HepG2 (cell line): ENCODE data around the gene ZNF839. TPM values are rescaled to one million over a fixed set of nuclear protein-coding genes. Genes with fewer than 3 reads are reported as not detected.

Experiments
- ARHGAP35 ChIP-seq: sonication (generic); formaldehyde crosslinking; IDR thresholded peaks from 2 replicates; pipeline ENCODE4 v1.9.0; 2022; ENCODE audit warnings: mild to moderate bottlenecking, inconsistent platforms, moderate library complexity, missing genetic modification reagents, borderline replicate concordance
- DPF2 ChIP-seq: sonication (generic); formaldehyde crosslinking; IDR thresholded peaks from 2 replicates; pipeline ENCODE4 v1.4.0; 2020; ENCODE audit warnings: mild to moderate bottlenecking, low read depth, missing genetic modification reagents, borderline replicate concordance
- IRF2 ChIP-seq: IDR thresholded peaks from 2 replicates; pipeline ENCODE4 v1.6.1; 2018; ENCODE audit warnings: missing genetic modification reagents, missing compliant biosample characterization
- KAT8 ChIP-seq: IDR thresholded peaks from 2 replicates; pipeline ENCODE4 v1.6.1; 2016; ENCODE audit warnings: missing genetic modification reagents, missing compliant biosample characterization
- KDM5B ChIP-seq: sonication (generic); formaldehyde crosslinking; IDR thresholded peaks from 2 replicates; pipeline ENCODE4 v1.4.0; 2020; ENCODE audit warnings: missing genetic modification reagents, mild to moderate bottlenecking, borderline replicate concordance
- MIXL1 ChIP-seq: IDR thresholded peaks from 2 replicates; pipeline ENCODE4 v1.6.1; 2016
- NR2F1 ChIP-seq, 2 experiments: fragments of 450-650 bp in 1 of 2; formaldehyde crosslinking in 1 of 2; IDR thresholded peaks; 2 replicates each; pipeline versions ENCODE4 v1.5.0 to v1.6.1; 2016 to 2020; ENCODE audit warnings: mild to moderate bottlenecking in 1 of 2, missing compliant biosample characterization in 1 of 2, missing genetic modification reagents in 1 of 2, moderate library complexity in 1 of 2
- PHF8 ChIP-seq: sonication (generic); formaldehyde crosslinking; IDR thresholded peaks from 2 replicates; pipeline ENCODE4 v1.5.0; 2020; ENCODE audit warnings: missing genetic modification reagents
- TAF1 ChIP-seq: sonication (generic); formaldehyde crosslinking; IDR thresholded peaks from 2 replicates; pipeline ENCODE4 v1.4.0; 2020; ENCODE audit warnings: missing genetic modification reagents
- TP53 ChIP-seq: sonication (generic); formaldehyde crosslinking; conservative IDR thresholded peaks from 2 replicates; pipeline ENCODE4 v1.4.0; 2020; ENCODE audit warnings: missing genetic modification reagents
- ZNF232 ChIP-seq: sonication (generic); formaldehyde crosslinking; IDR thresholded peaks from 2 replicates; pipeline ENCODE4 v1.4.0; 2020; ENCODE audit warnings: missing genetic modification reagents, borderline replicate concordance
- ZNF253 ChIP-seq: sonication (generic); formaldehyde crosslinking; IDR thresholded peaks from 2 replicates; pipeline ENCODE4 v1.8.0; 2022; ENCODE audit warnings: mild to moderate bottlenecking, missing genetic modification reagents, borderline replicate concordance
- ZNF30 ChIP-seq: sonication (generic); formaldehyde crosslinking; IDR thresholded peaks from 2 replicates; pipeline ENCODE4 v1.5.0; 2020; ENCODE audit warnings: mild to moderate bottlenecking, missing genetic modification reagents
- ZNF337 ChIP-seq: sonication (generic); formaldehyde crosslinking; IDR thresholded peaks from 2 replicates; pipeline ENCODE4 v1.5.1; 2020; ENCODE audit warnings: missing genetic modification reagents, low read depth, mild to moderate bottlenecking, borderline replicate concordance
- ZNF570 ChIP-seq: sonication (generic); formaldehyde crosslinking; IDR thresholded peaks from 2 replicates; pipeline ENCODE4 v1.4.0; 2020; ENCODE audit warnings: mild to moderate bottlenecking, missing genetic modification reagents, borderline replicate concordance
- ZNF747 ChIP-seq: sonication (generic); formaldehyde crosslinking; IDR thresholded peaks from 2 replicates; pipeline ENCODE4 v1.8.1; 2023; ENCODE audit warnings: missing genetic modification reagents, mild to moderate bottlenecking, borderline replicate concordance
- ZNF749 ChIP-seq: sonication (generic); formaldehyde crosslinking; IDR thresholded peaks from 2 replicates; pipeline ENCODE4 v1.8.0; 2022; ENCODE audit warnings: mild to moderate bottlenecking, missing genetic modification reagents, moderate library complexity, borderline replicate concordance
- ZSCAN22 ChIP-seq: sonication (generic); formaldehyde crosslinking; IDR thresholded peaks from 2 replicates; pipeline ENCODE4 v1.4.0; 2020; ENCODE audit warnings: mild to moderate bottlenecking, missing genetic modification reagents
- polyA plus RNA-seq, 8 experiments: library from polyadenylated mRNA; depleted of rRNA in 3 of 8; stranded (reverse) in 7 of 8; unstranded in 1 of 8; fragments of >200 nt; fragmentation: Illumina TruSeq in 4 of 8; extraction: Trizol in 4 of 8; gene quantifications; 2 replicates each; pipeline versions ENCODE4 v1.2.1 to v1.2.3, GENCODE V29; 2011 to 2016; ENCODE audit warnings: low read depth in 4 of 8, missing spikeins in 1 of 8, mixed read lengths in 1 of 8; ENCODE audit not compliant: insufficient read depth in 1 of 8
- total RNA-seq, 5 experiments: library from RNA; depleted of rRNA; stranded (reverse); fragments of >200 nt; fragmentation: Illumina TruSeq; extraction: Trizol; gene quantifications; 2 replicates each; pipeline ENCODE4 v1.2.3, GENCODE V29; 2016; ENCODE audit warnings: low read depth in 1 of 5
- TF ChIP-seq, protein P1 (sequence below): IDR thresholded peaks from 2 replicates; pipeline ENCODE4 v1.6.1; 2016
- TF ChIP-seq, protein P2 (sequence below): sonication (generic); formaldehyde crosslinking; IDR thresholded peaks from one replicate; pipeline ENCODE4 v1.5.1; 2020; ENCODE audit warnings: mild to moderate bottlenecking, missing genetic modification reagents; ENCODE audit errors: not compliant biosample characterization

The ZNF839 gene
- total and polyA plus RNA-seq, 2 of the 13 experiments (the other 11 are each of a cell fraction or from before 2014, with no cell fraction given): 11.1 to 12.8 TPM

DNA sequence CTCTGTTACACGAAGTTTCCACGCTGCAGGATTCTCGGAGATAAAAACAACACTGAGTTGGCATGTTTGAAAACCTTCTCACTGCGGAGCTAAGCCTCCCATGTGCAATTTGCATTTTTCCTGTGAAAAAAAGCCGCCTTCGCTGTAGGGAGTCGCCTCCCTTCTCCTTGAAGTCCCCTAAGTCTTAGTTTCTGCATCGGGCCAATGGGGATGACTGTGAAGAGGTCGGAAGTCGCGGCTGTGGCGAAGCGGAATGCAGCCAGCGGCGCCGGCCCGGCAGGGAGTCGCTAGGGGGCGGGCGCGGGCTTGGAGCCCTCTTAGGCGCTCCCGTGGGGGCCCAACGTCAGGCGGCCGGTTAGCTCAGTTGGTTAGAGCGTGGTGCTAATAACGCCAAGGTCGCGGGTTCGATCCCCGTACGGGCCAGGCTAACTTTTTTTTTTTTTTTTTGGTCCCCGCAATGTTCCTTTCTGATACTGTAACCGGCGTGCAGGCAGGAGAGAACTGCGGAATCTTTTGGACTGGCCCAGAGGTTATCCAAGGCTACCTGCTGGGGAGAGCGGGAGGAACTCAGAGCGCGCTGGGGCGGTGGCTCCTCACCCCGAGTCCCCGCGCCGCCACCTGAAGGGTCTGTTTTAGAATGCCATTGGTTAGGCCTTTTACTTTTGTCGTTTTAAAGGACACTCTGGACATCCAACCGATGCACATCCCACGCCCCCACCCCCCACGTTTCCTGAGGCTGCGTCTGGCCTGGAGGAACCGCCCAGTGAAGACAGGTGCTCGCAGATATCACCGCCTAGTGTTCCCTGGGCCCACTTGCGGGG, 2.6 kb upstream of the ZNF839 start (continued):
- TF ChIP-seq TP53 (CRISPR knock-in tag) (no peak), PHF8 (peak; percentile 65), ZSCAN22 (CRISPR knock-in tag) (no peak), IRF2 (CRISPR knock-in tag) (peak; percentile 77; the same call in 1 of the 2 replicates), ARHGAP35 (CRISPR knock-in tag) (no peak; the same call in 1 of the 2 replicates), MIXL1 (CRISPR knock-in tag) (0 out of 2 replicates have a peak, but pooled peaks have one; percentile 34), ZNF749 (CRISPR knock-in tag) (no peak), ZNF30 (CRISPR knock-in tag) (no peak), NR2F1 (CRISPR knock-in tag; IDR thresholded peaks at IDR 0.05) (peak in 1 of 2 experiments; percentile 95; a peak in 2 of 4 replicates), KAT8 (CRISPR knock-in tag) (peak; percentile 66; the same call in 1 of the 2 replicates), ZNF232 (CRISPR knock-in tag) (no peak), DPF2 (CRISPR knock-in tag) (no peak), KDM5B (CRISPR knock-in tag) (peak; percentile 86; the same call in 1 of the 2 replicates), TAF1 (CRISPR knock-in tag) (peak; percentile 49; the same call in 1 of the 2 replicates), ZNF337 (CRISPR knock-in tag) (no peak), ZNF747 (CRISPR knock-in tag) (no peak; the same call in 1 of the 2 replicates), ZNF253 (CRISPR knock-in tag) (no peak; the same call in 1 of the 2 replicates), ZNF570 (no peak)
- TF ChIP-seq, protein P1, sequence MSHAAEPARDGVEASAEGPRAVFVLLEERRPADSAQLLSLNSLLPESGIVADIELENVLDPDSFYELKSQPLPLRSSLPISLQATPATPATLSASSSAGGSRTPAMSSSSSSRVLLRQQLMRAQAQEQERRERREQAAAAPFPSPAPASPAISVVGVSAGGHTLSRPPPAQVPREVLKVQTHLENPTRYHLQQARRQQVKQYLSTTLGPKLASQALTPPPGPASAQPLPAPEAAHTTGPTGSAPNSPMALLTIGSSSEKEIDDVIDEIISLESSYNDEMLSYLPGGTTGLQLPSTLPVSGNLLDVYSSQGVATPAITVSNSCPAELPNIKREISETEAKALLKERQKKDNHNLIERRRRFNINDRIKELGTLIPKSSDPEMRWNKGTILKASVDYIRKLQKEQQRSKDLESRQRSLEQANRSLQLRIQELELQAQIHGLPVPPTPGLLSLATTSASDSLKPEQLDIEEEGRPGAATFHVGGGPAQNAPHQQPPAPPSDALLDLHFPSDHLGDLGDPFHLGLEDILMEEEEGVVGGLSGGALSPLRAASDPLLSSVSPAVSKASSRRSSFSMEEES: no peak
- TF ChIP-seq, protein P2, sequence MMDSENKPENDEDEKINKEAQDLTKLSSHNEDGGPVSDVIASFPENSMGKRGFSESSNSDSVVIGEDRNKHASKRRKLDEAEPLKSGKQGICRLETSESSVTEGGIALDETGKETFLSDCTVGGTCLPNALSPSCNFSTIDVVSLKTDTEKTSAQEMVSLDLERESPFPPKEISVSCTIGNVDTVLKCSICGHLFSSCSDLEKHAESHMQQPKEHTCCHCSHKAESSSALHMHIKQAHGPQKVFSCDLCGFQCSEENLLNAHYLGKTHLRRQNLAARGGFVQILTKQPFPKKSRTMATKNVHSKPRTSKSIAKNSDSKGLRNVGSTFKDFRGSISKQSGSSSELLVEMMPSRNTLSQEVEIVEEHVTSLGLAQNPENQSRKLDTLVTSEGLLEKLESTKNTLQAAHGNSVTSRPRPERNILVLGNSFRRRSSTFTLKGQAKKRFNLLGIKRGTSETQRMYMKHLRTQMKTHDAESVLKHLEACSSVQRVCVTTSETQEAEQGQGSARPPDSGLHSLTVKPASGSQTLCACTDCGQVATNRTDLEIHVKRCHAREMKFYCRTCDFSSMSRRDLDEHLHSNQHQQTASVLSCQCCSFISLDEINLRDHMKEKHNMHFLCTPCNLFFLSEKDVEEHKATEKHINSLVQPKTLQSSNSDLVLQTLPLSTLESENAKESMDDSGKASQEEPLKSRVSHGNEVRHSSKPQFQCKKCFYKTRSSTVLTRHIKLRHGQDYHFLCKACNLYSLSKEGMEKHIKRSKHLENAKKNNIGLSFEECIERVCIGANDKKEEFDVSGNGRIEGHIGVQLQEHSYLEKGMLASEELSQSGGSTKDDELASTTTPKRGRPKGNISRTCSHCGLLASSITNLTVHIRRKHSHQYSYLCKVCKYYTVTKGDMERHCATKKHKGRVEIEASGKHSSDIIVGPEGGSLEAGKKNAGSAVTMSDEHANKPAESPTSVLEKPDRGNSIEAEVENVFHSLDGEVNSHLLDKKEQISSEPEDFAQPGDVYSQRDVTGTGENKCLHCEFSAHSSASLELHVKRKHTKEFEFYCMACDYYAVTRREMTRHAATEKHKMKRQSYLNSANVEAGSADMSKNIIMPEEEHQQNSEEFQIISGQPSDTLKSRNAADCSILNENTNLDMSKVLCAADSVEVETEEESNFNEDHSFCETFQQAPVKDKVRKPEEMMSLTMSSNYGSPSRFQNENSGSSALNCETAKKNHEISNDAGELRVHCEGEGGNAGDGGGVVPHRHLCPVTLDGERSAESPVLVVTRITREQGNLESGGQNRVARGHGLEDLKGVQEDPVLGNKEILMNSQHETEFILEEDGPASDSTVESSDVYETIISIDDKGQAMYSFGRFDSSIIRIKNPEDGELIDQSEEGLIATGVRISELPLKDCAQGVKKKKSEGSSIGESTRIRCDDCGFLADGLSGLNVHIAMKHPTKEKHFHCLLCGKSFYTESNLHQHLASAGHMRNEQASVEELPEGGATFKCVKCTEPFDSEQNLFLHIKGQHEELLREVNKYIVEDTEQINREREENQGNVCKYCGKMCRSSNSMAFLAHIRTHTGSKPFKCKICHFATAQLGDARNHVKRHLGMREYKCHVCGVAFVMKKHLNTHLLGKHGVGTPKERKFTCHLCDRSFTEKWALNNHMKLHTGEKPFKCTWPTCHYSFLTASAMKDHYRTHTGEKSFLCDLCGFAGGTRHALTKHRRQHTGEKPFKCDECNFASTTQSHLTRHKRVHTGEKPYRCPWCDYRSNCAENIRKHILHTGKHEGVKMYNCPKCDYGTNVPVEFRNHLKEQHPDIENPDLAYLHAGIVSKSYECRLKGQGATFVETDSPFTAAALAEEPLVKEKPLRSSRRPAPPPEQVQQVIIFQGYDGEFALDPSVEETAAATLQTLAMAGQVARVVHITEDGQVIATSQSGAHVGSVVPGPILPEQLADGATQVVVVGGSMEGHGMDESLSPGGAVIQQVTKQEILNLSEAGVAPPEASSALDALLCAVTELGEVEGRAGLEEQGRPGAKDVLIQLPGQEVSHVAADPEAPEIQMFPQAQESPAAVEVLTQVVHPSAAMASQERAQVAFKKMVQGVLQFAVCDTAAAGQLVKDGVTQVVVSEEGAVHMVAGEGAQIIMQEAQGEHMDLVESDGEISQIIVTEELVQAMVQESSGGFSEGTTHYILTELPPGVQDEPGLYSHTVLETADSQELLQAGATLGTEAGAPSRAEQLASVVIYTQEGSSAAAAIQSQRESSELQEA: peak; percentile 11
